Uterus (tissue), 2 donors: Measurements from ENCODE around the gene RFX1.

Experiments used
- POLR2A ChIP-seq, 2 donors: fragments of 450-650 bp; IDR thresholded peaks; one replicate each; pipeline ENCODE4 v1.6.1; 2016; ENCODE audit warnings: antibody characterized with exemption in 2 of 2, mild to moderate bottlenecking in 1 of 2, moderate library complexity in 1 of 2
- TF ChIP-seq, protein P1 (sequence below), 4 experiments: fragments of 200-600 bp in 2 of 4; fragments of 450-650 bp in 2 of 4; sonication (generic) in 2 of 4; IDR thresholded peaks; one replicate each; pipeline ENCODE4 v1.5.1; 2016 to 2019; ENCODE audit warnings: antibody characterized with exemption in 4 of 4, mild to moderate bottlenecking in 2 of 4, moderate library complexity in 1 of 4

DNA sequence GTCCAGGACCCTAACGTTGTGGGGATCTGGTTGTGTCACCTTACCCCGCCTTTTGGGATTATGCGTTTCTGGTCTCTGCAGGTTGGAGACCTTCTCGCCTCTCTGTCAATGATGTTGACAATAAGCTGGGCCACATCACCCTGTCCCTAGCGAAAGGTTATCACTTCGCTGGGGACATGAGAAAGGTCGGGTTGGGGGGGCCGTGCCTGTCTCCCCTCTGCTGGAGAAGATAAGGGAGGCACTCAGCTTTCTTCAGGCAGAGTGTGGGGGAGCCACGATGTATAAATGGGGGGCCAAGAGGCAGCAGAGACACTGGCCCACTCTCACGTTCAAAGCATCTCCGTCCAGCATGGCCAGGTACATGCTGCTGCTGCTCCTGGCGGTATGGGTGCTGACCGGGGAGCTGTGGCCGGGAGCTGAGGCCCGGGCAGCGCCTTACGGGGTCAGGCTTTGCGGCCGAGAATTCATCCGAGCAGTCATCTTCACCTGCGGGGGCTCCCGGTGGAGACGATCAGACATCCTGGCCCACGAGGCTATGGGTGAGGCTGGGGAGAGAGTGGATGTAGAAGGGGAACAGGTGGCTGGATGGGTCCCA lies 21.8 kb upstream of the RFX1 start, which contains the start of gene RLN3:
- no peak for TF ChIP-seq POLR2A (IDR thresholded peaks at IDR 0.05)
- TF ChIP-seq, protein P1, sequence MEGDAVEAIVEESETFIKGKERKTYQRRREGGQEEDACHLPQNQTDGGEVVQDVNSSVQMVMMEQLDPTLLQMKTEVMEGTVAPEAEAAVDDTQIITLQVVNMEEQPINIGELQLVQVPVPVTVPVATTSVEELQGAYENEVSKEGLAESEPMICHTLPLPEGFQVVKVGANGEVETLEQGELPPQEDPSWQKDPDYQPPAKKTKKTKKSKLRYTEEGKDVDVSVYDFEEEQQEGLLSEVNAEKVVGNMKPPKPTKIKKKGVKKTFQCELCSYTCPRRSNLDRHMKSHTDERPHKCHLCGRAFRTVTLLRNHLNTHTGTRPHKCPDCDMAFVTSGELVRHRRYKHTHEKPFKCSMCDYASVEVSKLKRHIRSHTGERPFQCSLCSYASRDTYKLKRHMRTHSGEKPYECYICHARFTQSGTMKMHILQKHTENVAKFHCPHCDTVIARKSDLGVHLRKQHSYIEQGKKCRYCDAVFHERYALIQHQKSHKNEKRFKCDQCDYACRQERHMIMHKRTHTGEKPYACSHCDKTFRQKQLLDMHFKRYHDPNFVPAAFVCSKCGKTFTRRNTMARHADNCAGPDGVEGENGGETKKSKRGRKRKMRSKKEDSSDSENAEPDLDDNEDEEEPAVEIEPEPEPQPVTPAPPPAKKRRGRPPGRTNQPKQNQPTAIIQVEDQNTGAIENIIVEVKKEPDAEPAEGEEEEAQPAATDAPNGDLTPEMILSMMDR (IDR thresholded peaks at IDR 0.05) = no peak
